22Rv1 (cell line): Measurements from ENCODE around the gene TRIM4.

Source experiments
- CTCF ChIP-seq: fragments of 450-650 bp; IDR thresholded peaks from 2 replicates; pipeline ENCODE4 v1.5.1; 2017; ENCODE audit warnings: mild to moderate bottlenecking
- ZFX ChIP-seq: fragments of 450-650 bp; IDR thresholded peaks from 2 replicates; pipeline ENCODE4 v1.6.1; 2017; ENCODE audit warnings: antibody characterized with exemption, borderline replicate concordance

GRCh38 chr7:99953649-99954048 is 34.3 kb upstream of the TRIM4 start:
- TF ChIP-seq CTCF (no peak), ZFX (no peak)
